ENCODE results near the gene RAD50.
"Not testable (repeated sequence)": the region's sequence is repeated elsewhere in the genome, so short reads cannot be mapped to it uniquely, and the experiment has no call there.

Gene RAD50

GRCh38 chr5:132559383-132560060, 2.7 kb downstream of the RAD50 start:
- no peak for DNase-seq

DNA sequence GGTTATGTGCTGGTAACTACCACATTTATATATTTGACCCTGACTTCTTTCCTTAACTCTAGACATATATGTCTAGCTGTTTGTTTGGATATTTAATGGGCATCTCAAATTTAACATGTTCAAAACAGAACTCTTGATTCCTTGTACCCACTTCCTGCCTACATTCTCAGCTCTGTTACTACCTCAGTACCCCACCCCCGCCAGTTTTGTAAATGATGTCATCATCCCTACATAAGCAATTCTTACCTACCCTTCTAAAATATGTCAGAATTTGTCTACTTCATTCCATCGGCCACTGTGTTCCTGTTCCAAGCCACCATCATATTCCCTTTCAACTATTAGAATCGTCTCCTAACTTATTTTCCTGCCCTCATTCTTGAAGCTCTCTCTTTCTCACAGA, 4.8 kb downstream of the RAD50 start:
- DNase-seq: no peak

GRCh38 chr5:132564555-132564954, 7.8 kb downstream of the RAD50 start:
- DNase-seq: not testable (repeated sequence)

- DNase-seq: no peak
These were observed 9.9 kb downstream of the RAD50 start for GRCh38 chr5:132566657-132567056.

DNA sequence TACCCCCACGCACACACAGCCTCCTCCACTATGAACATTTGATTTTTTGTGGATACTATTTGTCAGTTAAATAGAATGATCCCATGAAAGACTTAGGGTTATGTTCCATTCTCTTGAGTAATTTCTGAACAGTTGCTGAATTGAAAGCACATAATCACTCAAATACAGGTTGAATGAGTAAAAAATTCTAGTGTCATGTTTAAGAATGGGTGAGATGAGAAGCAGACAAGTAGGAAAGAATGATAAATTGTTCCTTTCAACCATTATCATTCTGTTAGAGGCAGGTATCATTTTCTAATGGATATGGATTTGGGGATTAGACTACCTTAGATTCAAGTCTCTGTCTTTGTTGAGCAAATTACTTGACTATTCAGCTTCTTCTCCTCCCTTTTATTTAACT, 19.3 kb downstream of the RAD50 start:
- DNase-seq: no peak

DNA sequence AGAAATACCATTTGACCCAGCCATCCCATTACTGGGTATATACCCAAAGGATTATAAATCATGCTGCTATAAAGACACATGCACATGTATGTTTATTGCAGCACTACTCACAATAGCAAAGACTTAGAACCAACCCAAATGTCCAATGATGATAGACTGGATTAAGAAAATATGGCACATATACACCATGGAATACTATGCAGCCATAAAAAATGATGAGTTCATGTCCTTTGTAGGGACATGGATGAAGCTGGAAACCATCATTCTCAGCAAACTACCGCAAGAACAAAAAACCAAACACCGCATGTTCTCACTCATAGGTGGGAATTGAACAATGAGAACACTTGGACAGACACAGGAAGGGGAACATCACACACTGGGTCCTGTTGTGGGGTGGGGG, 27.8 kb downstream of the RAD50 start:
- not testable (repeated sequence) for DNase-seq

DNA sequence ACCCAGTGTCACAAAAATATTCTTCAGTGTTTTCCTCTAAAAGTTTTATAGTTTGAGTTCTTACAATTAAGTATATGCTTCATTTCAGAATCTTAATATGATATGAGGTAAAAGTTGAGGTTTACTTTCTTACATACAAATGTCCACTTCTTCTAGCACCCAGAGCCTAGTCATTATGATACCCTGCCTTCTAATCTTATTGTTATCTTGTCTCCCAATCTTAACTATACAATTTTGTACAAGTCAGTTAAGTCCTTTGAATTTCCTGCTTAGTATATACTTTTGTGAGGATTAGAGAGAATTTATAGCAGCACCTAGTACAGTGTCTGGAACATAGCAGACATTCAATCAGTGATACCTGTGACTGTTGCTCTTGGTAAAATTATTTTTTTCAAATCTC, 29.3 kb downstream of the RAD50 start:
- no peak for DNase-seq

DNA sequence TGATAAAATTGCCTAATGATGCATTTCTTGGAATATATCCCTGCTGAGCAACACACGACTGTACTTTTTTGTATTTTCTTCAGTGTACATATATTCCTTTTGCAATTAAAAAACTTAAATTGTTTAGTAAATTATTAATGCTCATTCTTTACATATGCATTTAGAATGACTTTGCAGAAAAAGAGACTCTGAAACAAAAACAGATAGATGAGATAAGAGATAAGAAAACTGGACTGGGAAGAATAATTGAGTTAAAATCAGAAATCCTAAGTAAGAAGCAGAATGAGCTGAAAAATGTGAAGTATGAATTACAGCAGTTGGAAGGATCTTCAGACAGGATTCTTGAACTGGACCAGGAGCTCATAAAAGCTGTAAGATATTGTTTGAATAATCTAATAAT, 32.7 kb downstream of the RAD50 start:
- no peak for DNase-seq

DNA sequence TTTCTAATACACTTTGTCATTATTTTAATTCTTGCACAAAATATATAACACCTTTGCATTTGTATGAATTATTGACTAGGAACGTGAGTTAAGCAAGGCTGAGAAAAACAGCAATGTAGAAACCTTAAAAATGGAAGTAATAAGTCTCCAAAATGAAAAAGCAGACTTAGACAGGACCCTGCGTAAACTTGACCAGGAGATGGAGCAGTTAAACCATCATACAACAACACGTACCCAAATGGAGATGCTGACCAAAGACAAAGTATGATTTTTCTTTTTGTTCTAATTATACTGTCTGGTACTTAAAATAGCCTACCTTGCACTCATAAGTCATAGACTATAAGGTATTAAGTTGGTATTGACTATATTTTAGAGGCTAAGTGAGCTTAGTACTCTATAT, 34.4 kb downstream of the RAD50 start:
- DNase-seq: no peak

GRCh38 chr5:132592521-132592920, 35.7 kb downstream of the RAD50 start:
- DNase-seq: no peak

DNA sequence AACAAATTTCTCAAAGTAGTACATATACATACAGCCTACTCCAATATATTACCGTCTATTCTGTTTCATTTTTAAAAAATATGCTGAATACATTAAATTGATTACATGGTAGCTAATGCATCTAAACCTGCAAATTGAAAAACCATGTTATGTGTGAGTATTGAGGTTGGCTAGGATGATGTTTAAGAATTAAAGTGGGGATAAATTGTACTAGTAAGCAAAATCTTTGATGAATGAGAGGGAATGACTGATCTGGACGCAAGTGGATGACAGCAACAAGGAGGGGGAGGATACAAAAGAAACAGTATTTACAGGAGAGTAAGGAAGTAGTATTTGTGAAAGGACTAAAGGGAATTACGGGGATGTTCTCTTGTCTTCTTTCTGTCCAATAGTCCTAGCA, 37.4 kb downstream of the RAD50 start:
- no peak for DNase-seq

- no peak for DNase-seq
These were observed 38.8 kb downstream of the RAD50 start for GRCh38 chr5:132595624-132596023.

DNA sequence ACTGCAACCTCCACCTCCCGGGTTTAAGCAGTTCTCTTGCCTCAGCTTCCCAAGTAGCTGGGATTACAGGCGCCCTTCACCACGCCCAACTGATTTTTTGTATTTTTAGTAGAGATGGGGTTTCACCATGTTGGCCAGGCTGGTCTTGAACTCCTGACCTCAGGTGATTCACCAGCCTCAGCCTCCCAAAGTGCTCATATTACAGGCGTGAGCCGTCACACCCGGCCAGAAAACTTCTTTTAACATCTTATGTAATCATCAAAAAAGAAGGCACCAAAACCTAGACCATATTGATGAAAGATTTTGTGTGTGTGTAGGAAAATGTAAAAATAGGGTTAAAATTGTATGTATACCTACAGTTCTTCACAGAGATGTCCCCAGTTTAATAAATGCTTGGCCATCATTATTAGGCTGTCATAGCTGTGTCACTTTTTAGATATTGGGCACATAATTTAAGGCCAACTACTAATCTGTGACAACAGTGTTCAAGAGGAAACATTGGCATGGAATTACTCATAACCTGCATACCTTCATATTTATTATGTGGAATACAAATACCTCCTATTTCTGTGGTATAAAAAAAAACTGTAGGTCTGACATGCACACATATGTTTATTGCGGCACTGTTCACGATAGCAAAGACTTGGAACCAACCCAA, 44.4 kb downstream of the RAD50 start:
- no peak for DNase-seq

GRCh38 chr5:132607095-132607494, 50.3 kb downstream of the RAD50 start:
- DNase-seq: no peak

GRCh38 chr5:132608107-132608506, 51.3 kb downstream of the RAD50 start:
- DNase-seq: no peak

DNA sequence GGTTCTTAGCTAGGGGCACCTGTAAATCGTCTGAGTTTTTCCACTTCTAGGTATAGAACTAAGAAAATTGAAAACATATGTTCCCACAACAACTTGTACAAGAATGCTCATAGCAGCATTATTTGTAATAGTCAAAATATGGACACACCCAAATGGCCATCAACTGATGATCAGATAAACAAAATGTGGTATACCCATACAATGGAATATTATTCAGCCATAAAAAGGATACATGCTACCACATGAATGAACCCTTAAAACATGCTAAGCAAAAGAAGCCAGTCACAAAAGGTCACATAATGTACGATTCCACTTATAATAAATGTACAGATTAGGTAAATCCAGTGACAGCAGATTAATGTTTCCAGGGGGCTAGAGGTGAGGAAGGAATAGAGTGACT, 55.2 kb downstream of the RAD50 start:
- DNase-seq: no peak

DNA sequence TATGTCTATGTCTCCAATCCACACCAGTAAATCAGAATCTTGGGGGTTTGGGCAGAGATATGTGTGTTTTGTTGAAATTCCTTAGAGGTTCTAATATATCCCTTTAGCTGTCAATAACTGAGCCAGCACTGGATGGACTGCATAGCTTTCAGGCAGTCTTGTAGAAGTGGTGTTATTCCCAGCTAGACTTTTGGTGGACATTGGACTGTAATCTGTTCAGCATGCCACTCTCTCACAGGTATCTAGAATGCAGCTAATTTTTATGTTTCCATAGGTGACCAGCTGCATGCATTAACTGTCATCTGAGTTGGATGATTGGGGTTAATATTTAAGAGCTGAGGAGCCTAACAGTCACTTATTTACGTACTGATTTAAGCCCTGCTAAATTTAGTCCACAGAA, 56.1 kb downstream of the RAD50 start:
- no peak for DNase-seq

GRCh38 chr5:132621699-132622098, 64.9 kb downstream of the RAD50 start:
- no peak for DNase-seq

DNA sequence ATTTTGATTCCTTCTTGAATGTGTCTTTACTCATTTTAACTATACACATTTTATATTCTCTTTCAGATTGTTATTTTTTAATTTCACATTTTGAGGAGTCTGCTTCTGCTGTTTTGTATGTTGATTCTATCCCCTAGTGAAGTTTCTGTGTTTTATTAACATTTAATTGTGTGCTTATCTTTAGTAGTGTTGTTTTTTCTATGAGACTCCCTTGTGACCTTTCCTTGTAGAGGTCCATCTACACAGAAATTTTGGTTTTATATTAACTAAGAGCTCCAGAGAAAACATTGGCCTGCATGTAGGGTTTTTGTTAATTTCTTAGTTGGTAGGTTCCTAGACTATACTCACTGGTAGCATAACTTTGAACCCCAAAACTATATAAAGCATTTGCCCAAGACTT, 65.8 kb downstream of the RAD50 start:
- DNase-seq: no peak

DNA sequence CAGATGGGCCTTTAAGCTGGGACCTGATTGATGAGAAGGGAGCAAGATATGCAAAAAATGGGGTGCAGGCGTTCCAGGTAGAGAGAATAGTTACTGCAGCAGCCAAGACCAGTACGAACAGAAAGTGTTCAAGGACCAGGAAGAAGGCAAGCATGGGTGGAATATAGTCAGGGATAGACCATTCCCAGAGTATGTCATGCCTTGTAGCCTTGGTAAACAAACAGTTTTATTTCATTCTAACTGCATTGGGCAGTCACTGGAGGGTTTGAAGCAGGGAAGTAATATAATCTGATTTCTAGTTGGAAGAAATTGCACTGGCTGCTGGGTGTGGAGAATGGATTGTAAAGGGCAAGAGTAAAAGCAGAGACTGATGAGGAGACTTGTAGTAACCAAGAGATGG, 70.7 kb downstream of the RAD50 start:
- DNase-seq: no peak

DNA sequence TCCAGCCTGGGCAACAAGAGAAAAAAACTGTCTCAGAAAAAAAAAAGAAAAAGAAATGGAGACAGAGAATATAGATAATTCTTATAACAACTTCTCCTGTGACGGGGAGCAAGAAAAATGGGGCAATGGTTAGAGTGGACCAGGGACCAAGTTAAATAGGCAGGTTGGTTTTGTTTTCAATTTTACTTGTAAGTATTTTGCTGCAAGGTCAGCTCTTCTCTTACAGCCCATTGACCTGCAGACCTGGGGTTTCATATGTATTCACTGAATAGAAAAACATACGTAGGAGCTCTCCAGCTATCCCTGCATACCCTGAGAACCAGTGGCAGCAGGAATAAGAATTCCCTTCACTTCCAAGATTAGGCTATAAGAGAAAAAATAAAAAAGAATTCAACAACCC, 72.0 kb downstream of the RAD50 start:
- no peak for DNase-seq

- no peak for DNase-seq
These were observed 72.6 kb downstream of the RAD50 start for GRCh38 chr5:132629230-132629944.

GRCh38 chr5:132633587-132633986, 76.8 kb downstream of the RAD50 start:
- not testable (repeated sequence) for DNase-seq

DNA sequence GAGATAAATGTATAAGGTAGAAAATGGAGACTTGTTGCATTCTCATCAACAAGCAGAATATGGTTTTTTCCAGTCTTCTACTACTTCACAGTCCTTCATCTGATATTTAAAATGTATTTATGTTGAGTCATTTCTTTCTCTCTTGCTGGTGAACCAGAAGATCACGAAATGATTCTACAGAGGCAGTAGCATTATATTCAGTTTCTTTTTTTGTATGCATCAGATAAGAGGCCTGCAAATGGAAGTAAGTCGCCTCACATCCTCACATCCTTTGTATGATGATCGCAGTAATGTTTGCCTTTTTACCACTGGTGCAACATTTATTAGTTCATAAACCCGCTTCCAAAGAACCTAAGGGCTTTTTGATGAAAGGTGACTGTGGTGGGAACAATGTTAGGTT, 79.1 kb downstream of the RAD50 start:
- DNase-seq: no peak
